ENCODE data around the gene CTAGE4.
"Not testable (repeated sequence)": the region's sequence is repeated elsewhere in the genome, so short reads cannot be mapped to it uniquely, and the experiment has no call there.

DNA sequence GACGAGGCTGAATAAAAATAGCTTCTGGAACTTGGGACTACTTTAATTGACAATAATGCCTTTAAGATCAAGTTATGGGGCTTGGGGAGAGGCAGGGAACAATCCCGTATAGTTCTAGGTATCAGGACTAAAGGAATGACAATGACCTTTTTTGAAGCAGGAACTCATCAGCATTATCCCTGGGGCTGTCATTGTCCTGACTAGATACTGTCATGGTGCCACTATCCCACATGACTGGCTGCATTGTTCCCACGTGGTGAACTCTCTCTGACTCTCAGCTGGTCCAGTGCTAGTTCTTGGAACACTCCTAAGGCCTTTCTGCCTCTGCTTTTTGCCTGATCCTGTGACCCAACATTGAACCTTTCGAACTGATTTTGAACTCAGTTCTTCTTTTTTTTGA is 15.7 kb downstream of the CTAGE4 start:
- TF ChIP-seq POLR2A (IDR thresholded peaks at IDR 0.05; ENCODE audit: low read length); GATA1 (IDR thresholded peaks at IDR 0.05; ENCODE audit: low read depth, low read length): not testable (repeated sequence)

Measured in erythroblast (primary cell).